A549 (cell line): Measurements from ENCODE around the gene MNS1. TPM values are rescaled to one million over a fixed set of nuclear protein-coding genes. Genes with fewer than 3 reads are reported as not detected.

Experiments
- ATAC-seq, 2 experiments: fragments of 200-7000 bp in 1 of 2; fragments of >200 bp in 1 of 2; cut with Nextera tagmentation in 1 of 2; cut with Tn5 transposase in 1 of 2; 3 replicates each; pipeline versions ENCODE4 v1.8.0 to v1.9.1; 2018 to 2020; ENCODE audit warnings: mild to moderate bottlenecking in 1 of 2, moderate library complexity in 1 of 2
- CTCF ChIA-PET: fragments of 300-600 bp; sonication (Branson Sonifier 250); formaldehyde crosslinking; extraction: SDS; loops from one replicate; lab custom pipeline; 2021; ENCODE audit warnings: antibody characterized with exemption, inconsistent platforms; lab: Yijun Ruan, JAX
- POLR2A ChIA-PET: fragments of 350-600 bp; formaldehyde crosslinking; extraction: SDS; loops from one replicate; lab custom pipeline; 2021; ENCODE audit warnings: antibody characterized with exemption, inconsistent platforms; lab: Yijun Ruan, JAX
- DNase-seq, 2 experiments: peaks; one replicate each; pipeline versions ENCODE4 v3.0.0 to v3.0.0-alpha.2; 2011 to 2016; ENCODE audit warnings: low read depth in 1 of 2, low spot score in 1 of 2
- FAIRE-seq: peaks from 2 replicates; lab custom pipeline; 2011; peaks lifted over from hg19 to GRCh38; lab: Jason Lieb, UNC
- H3K27ac ChIP-seq, 2 experiments: fragments of >200 bp; sonication (Bioruptor Twin); formaldehyde crosslinking; 3 replicates each; pipeline ENCODE4 v1.5.1; 2016 to 2017
- H3K4me1 ChIP-seq: fragments of >200 bp; sonication (Bioruptor Twin); formaldehyde crosslinking; 3 replicates; pipeline ENCODE4 v1.6.1; 2016
- H3K4me2 ChIP-seq: fragments of >200 bp; sonication (Bioruptor Twin); formaldehyde crosslinking; 3 replicates; pipeline ENCODE4 v1.6.1; 2016
- H3K4me3 ChIP-seq: fragments of >200 bp; sonication (Bioruptor Twin); formaldehyde crosslinking; 3 replicates; pipeline ENCODE4 v1.5.1; 2016
- H3K9me3 ChIP-seq: fragments of >200 bp; sonication (Bioruptor Twin); formaldehyde crosslinking; 3 replicates; pipeline ENCODE4 v1.6.1; 2016
- BHLHE40 ChIP-seq: IDR thresholded peaks from 2 replicates; pipeline ENCODE4 v1.6.1; 2012; ENCODE audit warnings: low read depth, low read length, inconsistent platforms
- CBX8 ChIP-seq: fragments of 200-600 bp; sonication (generic); IDR thresholded peaks from 2 replicates; pipeline ENCODE4 v1.6.1; 2016
- CEBPB ChIP-seq, 2 experiments: fragments of >200 bp in 1 of 2; sonication (Bioruptor Twin) in 1 of 2; formaldehyde crosslinking in 1 of 2; IDR thresholded peaks; 2 replicates each; pipeline ENCODE4 v1.6.1; 2012 to 2016
- CHD2 ChIP-seq: fragments of 150-350 bp; IDR thresholded peaks from 2 replicates; pipeline ENCODE4 v1.6.1; 2014; ENCODE audit warnings: low read length; ENCODE audit not compliant: partially characterized antibody
- CHD4 ChIP-seq: fragments of 200-600 bp; sonication (generic); IDR thresholded peaks from 2 replicates; pipeline ENCODE4 v1.6.1; 2016; ENCODE audit warnings: antibody characterized with exemption, mild to moderate bottlenecking, borderline replicate concordance
- CTCF ChIP-seq: fragments of >200 bp; sonication (Bioruptor Twin); formaldehyde crosslinking; IDR thresholded peaks from 3 replicates; pipeline ENCODE4 v1.5.1; 2016
- EHF ChIP-seq: fragments of 250-450 bp; sonication (Bioruptor Pico); IDR thresholded peaks from 2 replicates; pipeline ENCODE4 v1.5.0; 2020; ENCODE audit warnings: mild to moderate bottlenecking
- ELK1 ChIP-seq: fragments of 150-350 bp; IDR thresholded peaks from 2 replicates; pipeline ENCODE4 v1.6.1; 2014; ENCODE audit warnings: low read depth, mild to moderate bottlenecking, low read length
- ESRRA ChIP-seq: fragments of 150-350 bp; IDR thresholded peaks from 2 replicates; pipeline ENCODE4 v1.6.1; 2014; ENCODE audit warnings: mild to moderate bottlenecking, low read length, borderline replicate concordance
- FOSL2 ChIP-seq, 2 experiments: fragments of 450-650 bp in 1 of 2; fragments of >200 bp in 1 of 2; sonication (Bioruptor Twin) in 1 of 2; formaldehyde crosslinking; IDR thresholded peaks; 2 replicates each; pipeline versions ENCODE4 v1.5.0 to v1.6.1; 2016 to 2020; ENCODE audit warnings: mild to moderate bottlenecking in 1 of 2, moderate library complexity in 1 of 2
- GATA3 ChIP-seq: IDR thresholded peaks from 2 replicates; pipeline ENCODE4 v1.6.1; 2012; ENCODE audit warnings: borderline replicate concordance
- HOXA7 ChIP-seq: fragments of 250-450 bp; sonication (Bioruptor Pico); IDR thresholded peaks from 2 replicates; pipeline ENCODE4 v1.5.0; 2020; ENCODE audit warnings: mild to moderate bottlenecking, moderate library complexity
- HOXB5 ChIP-seq: fragments of 250-450 bp; sonication (Bioruptor Pico); IDR thresholded peaks from 2 replicates; pipeline ENCODE4 v1.5.0; 2020; ENCODE audit warnings: mild to moderate bottlenecking, moderate library complexity
- MAZ ChIP-seq: fragments of 150-350 bp; IDR thresholded peaks from 2 replicates; pipeline ENCODE4 v1.6.1; 2014; ENCODE audit warnings: antibody characterized with exemption, low read depth, low read length, borderline replicate concordance
- MYC ChIP-seq: IDR thresholded peaks from 2 replicates; pipeline ENCODE4 v1.6.1; 2012; ENCODE audit warnings: mild to moderate bottlenecking, inconsistent platforms, low read length, improper control_type of control experiment, borderline replicate concordance
- PHF8 ChIP-seq: fragments of 200-600 bp; sonication (generic); IDR thresholded peaks from 2 replicates; pipeline ENCODE4 v1.6.1; 2016; ENCODE audit warnings: low read depth, mild to moderate bottlenecking, antibody characterized with exemption, moderate library complexity, borderline replicate concordance
- POLR2AphosphoS2 ChIP-seq: conservative IDR thresholded peaks from 2 replicates; pipeline ENCODE4 v1.6.1; 2012; ENCODE audit warnings: low read length, improper control_type of control experiment, inconsistent platforms
- RARB ChIP-seq: fragments of 250-450 bp; sonication (Bioruptor Pico); IDR thresholded peaks from 2 replicates; pipeline ENCODE4 v1.8.0; 2021; ENCODE audit warnings: mild to moderate bottlenecking, moderate library complexity
- RCOR1 ChIP-seq: fragments of 150-350 bp; IDR thresholded peaks from 2 replicates; pipeline ENCODE4 v1.6.1; 2014; ENCODE audit warnings: antibody characterized with exemption, low read length, low read depth
- RFX5 ChIP-seq: fragments of 450-650 bp; IDR thresholded peaks from 2 replicates; pipeline ENCODE4 v1.7.1; 2014; ENCODE audit warnings: antibody characterized with exemption, mild to moderate bottlenecking, moderate library complexity
- SMC3 ChIP-seq: fragments of >200 bp; sonication (Bioruptor Twin); formaldehyde crosslinking; IDR thresholded peaks from 3 replicates; pipeline ENCODE4 v1.6.1; 2018; ENCODE audit warnings: inconsistent platforms
- SREBF2 ChIP-seq: fragments of 450-650 bp; IDR thresholded peaks from 2 replicates; pipeline ENCODE4 v1.6.1; 2014; ENCODE audit warnings: mild to moderate bottlenecking, moderate library complexity
- TP53 ChIP-seq: fragments of 250-450 bp; sonication (Bioruptor Pico); IDR thresholded peaks from 2 replicates; pipeline ENCODE4 v1.5.0; 2021; ENCODE audit warnings: mild to moderate bottlenecking, moderate library complexity
- ZFP36 ChIP-seq: fragments of 450-650 bp; IDR thresholded peaks from 2 replicates; pipeline ENCODE4 v1.6.1; 2014; ENCODE audit warnings: borderline replicate concordance; ENCODE audit not compliant: partially characterized antibody
- ZNF302 ChIP-seq: fragments of 250-450 bp; sonication (Bioruptor Pico); IDR thresholded peaks from 2 replicates; pipeline ENCODE4 v1.9.0; 2021; ENCODE audit warnings: inconsistent platforms, mild to moderate bottlenecking, moderate library complexity
- WGBS: methylation state at CpG from one replicate; pipeline ENCODE4 v1.1.6; 2017; ENCODE audit errors: missing lambda C conversion rate; 5-methylcytosine and 5-hydroxymethylcytosine counted together
- polyA plus RNA-seq, 4 experiments: library from polyadenylated mRNA; depleted of rRNA in 3 of 4; stranded (reverse); fragments of >200 nt; fragmentation: RNase III in 1 of 4; extraction: RNeasy Plus Mini Kit Qiagen cat#74134 plus additional on column Dnase treatment in 1 of 4; gene quantifications; 2 replicates in 3 of 4; 3 replicates in 1 of 4; pipeline ENCODE4 v1.2.3, GENCODE V29; 2011 to 2017
- TF ChIP-seq, protein P1 (sequence below): fragments of >200 bp; sonication (Bioruptor Twin); formaldehyde crosslinking; IDR thresholded peaks from 2 replicates; pipeline ENCODE4 v1.6.1; 2016
- TF ChIP-seq, protein P2 (sequence below): fragments of 200-600 bp; sonication (generic); IDR thresholded peaks from 2 replicates; pipeline ENCODE4 v1.6.1; 2016; ENCODE audit warnings: antibody characterized with exemption, mild to moderate bottlenecking, moderate library complexity

Gene MNS1
- polyA plus RNA-seq, 2 of the 4 experiments (the other 2 are of a cell fraction), result 4.4 to 5.2 TPM

- FAIRE-seq, result peak; percentile 54
Observed at GRCh38 chr15:56460947-56461346, 4.0 kb downstream of the MNS1 start.

DNA sequence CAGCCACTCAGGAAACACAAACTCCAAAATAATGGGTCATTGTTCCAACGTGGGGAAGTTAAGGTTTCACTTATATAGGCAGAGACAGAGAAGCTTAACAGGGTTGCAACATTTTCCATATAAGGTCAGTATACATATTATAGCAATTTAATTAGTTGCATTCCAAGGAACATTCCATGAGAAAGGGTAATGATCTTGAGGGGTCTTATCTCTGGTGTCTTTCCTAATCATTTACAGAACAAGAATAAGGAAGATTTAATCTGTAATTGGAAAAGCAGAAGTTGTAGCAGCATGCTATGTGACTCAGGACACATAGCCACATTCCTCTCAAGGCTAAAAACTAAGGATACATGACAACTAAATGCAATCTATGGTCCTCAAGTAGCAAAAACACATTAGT lies 4.9 kb downstream of the MNS1 start:
- Histone ChIP-seq H3K4me1 (peaks cover 3% of the 10 kb centered on the region; the same call in 1 of the 3 replicates), H3K27ac (no peak overlapping the region), H3K9me3 (no peaks in the 10 kb centered on the region), H3K4me3 (no peak overlapping the region), H3K4me2 (no peak overlapping the region)
- CTCF ChIA-PET, result no interaction called here
- no peak for FAIRE-seq
- WGBS, result 49% methylated on average over 1 of the region's 1 CpG
- no peak for ATAC-seq
- no peak for DNase-seq
- POLR2A ChIA-PET, result interaction anchor here (0.6 kb wide), 1 partner anchor 452 kb away, joined by 5 read pairs; no protein-coding TSS in a partner anchor
- TF ChIP-seq ELK1 (no peak), ZFP36 (no peak), CTCF (no peak), CEBPB (IDR thresholded peaks at IDR 0.05) (no peak), MYC (no peak), FOSL2 (IDR thresholded peaks at IDR 0.05) (no peak), FOSL2 (CRISPR knock-in tag; IDR thresholded peaks at IDR 0.05) (no peak), POLR2AphosphoS2 (no peak), ZNF302 (no peak), EHF (CRISPR knock-in tag) (no peak), TP53 (no peak), MAZ (no peak), CBX8 (no peak), SREBF2 (no peak), CHD2 (no peak), GATA3 (no peak), ESRRA (no peak), HOXA7 (CRISPR knock-in tag) (no peak)

More at GRCh38 chr15:56460947-56461346, 4.0 kb downstream of the MNS1 start:
- no peak overlapping the region for H3K4me2 ChIP-seq
- H3K4me3 ChIP-seq, result no peak overlapping the region
- ATAC-seq, result no peak
- 82% methylated on average over 2 of the region's 2 CpGs for WGBS
- no peak for DNase-seq
- H3K27ac ChIP-seq, result no peak overlapping the region
- ChIA-PET CTCF (no interaction called here), POLR2A (no interaction called here)
- no peaks in the 10 kb centered on the region for H3K9me3 ChIP-seq
- peaks cover 6% of the 10 kb centered on the region; the same call in 1 of the 3 replicates for H3K4me1 ChIP-seq
- TF ChIP-seq HOXA7 (CRISPR knock-in tag) (no peak), RCOR1 (no peak), RFX5 (no peak), FOSL2 (IDR thresholded peaks at IDR 0.05) (no peak), FOSL2 (CRISPR knock-in tag; IDR thresholded peaks at IDR 0.05) (no peak), RARB (no peak), CBX8 (no peak), GATA3 (no peak), CTCF (no peak), PHF8 (no peak), HOXB5 (CRISPR knock-in tag) (no peak), BHLHE40 (no peak), SMC3 (no peak), CHD4 (no peak), ZNF302 (no peak)
- TF ChIP-seq, protein P1, sequence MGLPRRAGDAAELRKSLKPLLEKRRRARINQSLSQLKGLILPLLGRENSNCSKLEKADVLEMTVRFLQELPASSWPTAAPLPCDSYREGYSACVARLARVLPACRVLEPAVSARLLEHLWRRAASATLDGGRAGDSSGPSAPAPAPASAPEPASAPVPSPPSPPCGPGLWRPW, result no peak
- TF ChIP-seq, protein P2, sequence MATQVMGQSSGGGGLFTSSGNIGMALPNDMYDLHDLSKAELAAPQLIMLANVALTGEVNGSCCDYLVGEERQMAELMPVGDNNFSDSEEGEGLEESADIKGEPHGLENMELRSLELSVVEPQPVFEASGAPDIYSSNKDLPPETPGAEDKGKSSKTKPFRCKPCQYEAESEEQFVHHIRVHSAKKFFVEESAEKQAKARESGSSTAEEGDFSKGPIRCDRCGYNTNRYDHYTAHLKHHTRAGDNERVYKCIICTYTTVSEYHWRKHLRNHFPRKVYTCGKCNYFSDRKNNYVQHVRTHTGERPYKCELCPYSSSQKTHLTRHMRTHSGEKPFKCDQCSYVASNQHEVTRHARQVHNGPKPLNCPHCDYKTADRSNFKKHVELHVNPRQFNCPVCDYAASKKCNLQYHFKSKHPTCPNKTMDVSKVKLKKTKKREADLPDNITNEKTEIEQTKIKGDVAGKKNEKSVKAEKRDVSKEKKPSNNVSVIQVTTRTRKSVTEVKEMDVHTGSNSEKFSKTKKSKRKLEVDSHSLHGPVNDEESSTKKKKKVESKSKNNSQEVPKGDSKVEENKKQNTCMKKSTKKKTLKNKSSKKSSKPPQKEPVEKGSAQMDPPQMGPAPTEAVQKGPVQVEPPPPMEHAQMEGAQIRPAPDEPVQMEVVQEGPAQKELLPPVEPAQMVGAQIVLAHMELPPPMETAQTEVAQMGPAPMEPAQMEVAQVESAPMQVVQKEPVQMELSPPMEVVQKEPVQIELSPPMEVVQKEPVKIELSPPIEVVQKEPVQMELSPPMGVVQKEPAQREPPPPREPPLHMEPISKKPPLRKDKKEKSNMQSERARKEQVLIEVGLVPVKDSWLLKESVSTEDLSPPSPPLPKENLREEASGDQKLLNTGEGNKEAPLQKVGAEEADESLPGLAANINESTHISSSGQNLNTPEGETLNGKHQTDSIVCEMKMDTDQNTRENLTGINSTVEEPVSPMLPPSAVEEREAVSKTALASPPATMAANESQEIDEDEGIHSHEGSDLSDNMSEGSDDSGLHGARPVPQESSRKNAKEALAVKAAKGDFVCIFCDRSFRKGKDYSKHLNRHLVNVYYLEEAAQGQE, result no peak
